ENCODE measurements around the gene SCFD1. TPM values are rescaled to one million over a fixed set of nuclear protein-coding genes. Genes with fewer than 3 reads are reported as not detected.

Gene SCFD1
- total RNA-seq = 32.9 and 42.3 TPM in 2 replicates

GRCh38 chr14:30621940-30622830 is at the start of gene SCFD1:
TSS of gene SCFD1 (plus strand) at chr14:30622319. CDS start at chr14:30622339, 20 bp downstream.

Other genes starting within 250 kb of the SCFD1 start
- 12.6 and 13.9 TPM in 2 replicates for gene G2E3, start 63.2 kb upstream of the SCFD1 start, total RNA-seq